Gastroesophageal sphincter (tissue), 3 donors: ENCODE results near the gene PRUNE2.

Source experiments
- EP300 ChIP-seq: sonication (generic); formaldehyde crosslinking; IDR thresholded peaks from one replicate; pipeline ENCODE4 v1.6.1; 2017; ENCODE audit warnings: antibody characterized with exemption, mild to moderate bottlenecking
- POLR2A ChIP-seq, 2 donors: fragments of 450-650 bp; IDR thresholded peaks; one replicate each; pipeline ENCODE4 v1.6.1; 2017; ENCODE audit warnings: antibody characterized with exemption in 2 of 2, mild to moderate bottlenecking in 2 of 2, moderate library complexity in 1 of 2
- POLR2AphosphoS5 ChIP-seq: sonication (generic); formaldehyde crosslinking; IDR thresholded peaks from one replicate; pipeline ENCODE4 v1.6.1; 2017; ENCODE audit warnings: antibody characterized with exemption
- TF ChIP-seq, protein P1 (sequence below), 4 experiments: fragments of 200-600 bp in 2 of 4; fragments of 450-650 bp in 2 of 4; sonication (generic) in 1 of 4; IDR thresholded peaks; one replicate each; pipeline ENCODE4 v1.5.1; 2017 to 2019; ENCODE audit warnings: antibody characterized with exemption in 4 of 4, mild to moderate bottlenecking in 2 of 4, moderate library complexity in 2 of 4

DNA sequence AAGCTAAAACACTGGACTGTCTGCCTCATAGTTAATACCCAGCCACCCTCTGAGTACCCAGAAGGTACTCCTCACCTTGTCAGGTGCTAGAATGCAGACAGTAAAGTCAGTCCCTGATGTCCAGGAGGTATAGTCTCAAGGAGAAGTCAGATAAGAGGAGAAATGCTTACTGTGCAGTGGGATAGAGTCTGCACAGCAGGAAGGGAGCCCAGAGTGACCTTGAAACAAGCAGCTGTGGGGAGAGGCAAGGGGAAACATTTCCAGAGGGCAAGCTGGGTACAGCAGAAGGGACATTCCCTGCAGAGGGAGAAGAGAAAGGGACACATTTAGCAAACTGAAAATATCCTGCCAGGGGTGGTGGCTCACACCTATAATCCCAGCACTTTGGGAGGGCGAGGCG is 324.2 kb downstream of the PRUNE2 start:
- TF ChIP-seq EP300 (no peak), POLR2A (IDR thresholded peaks at IDR 0.05) (no peak), POLR2AphosphoS5 (no peak)
- TF ChIP-seq, protein P1, sequence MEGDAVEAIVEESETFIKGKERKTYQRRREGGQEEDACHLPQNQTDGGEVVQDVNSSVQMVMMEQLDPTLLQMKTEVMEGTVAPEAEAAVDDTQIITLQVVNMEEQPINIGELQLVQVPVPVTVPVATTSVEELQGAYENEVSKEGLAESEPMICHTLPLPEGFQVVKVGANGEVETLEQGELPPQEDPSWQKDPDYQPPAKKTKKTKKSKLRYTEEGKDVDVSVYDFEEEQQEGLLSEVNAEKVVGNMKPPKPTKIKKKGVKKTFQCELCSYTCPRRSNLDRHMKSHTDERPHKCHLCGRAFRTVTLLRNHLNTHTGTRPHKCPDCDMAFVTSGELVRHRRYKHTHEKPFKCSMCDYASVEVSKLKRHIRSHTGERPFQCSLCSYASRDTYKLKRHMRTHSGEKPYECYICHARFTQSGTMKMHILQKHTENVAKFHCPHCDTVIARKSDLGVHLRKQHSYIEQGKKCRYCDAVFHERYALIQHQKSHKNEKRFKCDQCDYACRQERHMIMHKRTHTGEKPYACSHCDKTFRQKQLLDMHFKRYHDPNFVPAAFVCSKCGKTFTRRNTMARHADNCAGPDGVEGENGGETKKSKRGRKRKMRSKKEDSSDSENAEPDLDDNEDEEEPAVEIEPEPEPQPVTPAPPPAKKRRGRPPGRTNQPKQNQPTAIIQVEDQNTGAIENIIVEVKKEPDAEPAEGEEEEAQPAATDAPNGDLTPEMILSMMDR (IDR thresholded peaks at IDR 0.05) = no peak
